ENCODE measurements around the gene ELK4.

The ELK4 gene

GRCh38 chr1:205581321-205581980, 50.4 kb downstream of the ELK4 start:
- H3K9ac ChIP-seq (ENCODE audit: low read depth, low read length): no peak overlapping the region
- no peaks in the 10 kb centered on the region for H3K36me3 ChIP-seq (ENCODE audit: insufficient read depth, low read length)
- peaks cover 17% of the 10 kb centered on the region; the same call in 1 of the 2 replicates for H3K4me1 ChIP-seq (ENCODE audit: insufficient read depth, low read length)

GRCh38 chr1:205580923-205581180, 51.0 kb downstream of the ELK4 start:
- Histone ChIP-seq H3K9me3 (ENCODE audit: control insufficient read depth, insufficient read depth, low read length) (no peaks in the 10 kb centered on the region), H3K4me1 (ENCODE audit: insufficient read depth, low read length) (peaks cover 17% of the 10 kb centered on the region; the same call in 1 of the 2 replicates), H3K9ac (ENCODE audit: low read depth, low read length) (no peak overlapping the region), H3K36me3 (ENCODE audit: insufficient read depth, low read length) (no peaks in the 10 kb centered on the region)

More at GRCh38 chr1:205581321-205581980, 50.4 kb downstream of the ELK4 start:
- no peaks in the 10 kb centered on the region for H3K9me3 ChIP-seq (ENCODE audit: control insufficient read depth, insufficient read depth, low read length)

- H3K36me3 ChIP-seq (ENCODE audit: insufficient read depth, low read length): no peaks in the 10 kb centered on the region
- no peaks in the 10 kb centered on the region for H3K9me3 ChIP-seq (ENCODE audit: control insufficient read depth, insufficient read depth, low read length)
- peaks cover 17% of the 10 kb centered on the region; the same call in 1 of the 2 replicates for H3K4me1 ChIP-seq (ENCODE audit: insufficient read depth, low read length)
- no peak overlapping the region for H3K9ac ChIP-seq (ENCODE audit: low read depth, low read length)
Observed at GRCh38 chr1:205580140-205580922, 51.5 kb downstream of the ELK4 start.

- Histone ChIP-seq H3K9ac (ENCODE audit: low read depth, low read length) (no peak overlapping the region), H3K36me3 (ENCODE audit: insufficient read depth, low read length) (no peaks in the 10 kb centered on the region), H3K9me3 (ENCODE audit: control insufficient read depth, insufficient read depth, low read length) (no peaks in the 10 kb centered on the region), H3K4me1 (ENCODE audit: insufficient read depth, low read length) (peaks cover 17% of the 10 kb centered on the region; the same call in 1 of the 2 replicates)
Observed at GRCh38 chr1:205579711-205580110, 52.1 kb downstream of the ELK4 start.

- Histone ChIP-seq H3K4me1 (ENCODE audit: insufficient read depth, low read length) (peaks cover 17% of the 10 kb centered on the region; the same call in 1 of the 2 replicates), H3K9ac (ENCODE audit: low read depth, low read length) (no peak overlapping the region), H3K9me3 (ENCODE audit: control insufficient read depth, insufficient read depth, low read length) (no peaks in the 10 kb centered on the region), H3K36me3 (ENCODE audit: insufficient read depth, low read length) (no peaks in the 10 kb centered on the region)
Observed at GRCh38 chr1:205578780-205579571, 52.8 kb downstream of the ELK4 start.

- peaks cover 17% of the 10 kb centered on the region; the same call in 1 of the 2 replicates for H3K4me1 ChIP-seq (ENCODE audit: insufficient read depth, low read length)
Observed at GRCh38 chr1:205577874-205578658, 53.7 kb downstream of the ELK4 start.

GRCh38 chr1:205576805-205577761, 54.7 kb downstream of the ELK4 start:
- no peaks in the 10 kb centered on the region for H3K9me3 ChIP-seq (ENCODE audit: control insufficient read depth, insufficient read depth, low read length)
- no peaks in the 10 kb centered on the region for H3K36me3 ChIP-seq (ENCODE audit: insufficient read depth, low read length)
- peaks cover 17% of the 10 kb centered on the region; the same call in 1 of the 2 replicates for H3K4me1 ChIP-seq (ENCODE audit: insufficient read depth, low read length)
- no peak overlapping the region for H3K9ac ChIP-seq (ENCODE audit: low read depth, low read length)

More at GRCh38 chr1:205577874-205578658, 53.7 kb downstream of the ELK4 start:
- Histone ChIP-seq H3K36me3 (ENCODE audit: insufficient read depth, low read length) (no peaks in the 10 kb centered on the region), H3K9ac (ENCODE audit: low read depth, low read length) (no peak overlapping the region), H3K9me3 (ENCODE audit: control insufficient read depth, insufficient read depth, low read length) (no peaks in the 10 kb centered on the region)

GRCh38 chr1:205576011-205576410, 55.8 kb downstream of the ELK4 start:
- H3K9me3 ChIP-seq (ENCODE audit: control insufficient read depth, insufficient read depth, low read length): no peaks in the 10 kb centered on the region
- no peak overlapping the region for H3K9ac ChIP-seq (ENCODE audit: low read depth, low read length)
- peaks cover 17% of the 10 kb centered on the region; the same call in 1 of the 2 replicates for H3K4me1 ChIP-seq (ENCODE audit: insufficient read depth, low read length)
- H3K36me3 ChIP-seq (ENCODE audit: insufficient read depth, low read length): no peaks in the 10 kb centered on the region

- H3K9me3 ChIP-seq (ENCODE audit: control insufficient read depth, insufficient read depth, low read length): no peaks in the 10 kb centered on the region
- H3K9ac ChIP-seq (ENCODE audit: low read depth, low read length): no peak overlapping the region
- peaks cover 17% of the 10 kb centered on the region; the same call in 1 of the 2 replicates for H3K4me1 ChIP-seq (ENCODE audit: insufficient read depth, low read length)
- H3K36me3 ChIP-seq (ENCODE audit: insufficient read depth, low read length): no peaks in the 10 kb centered on the region
Observed at GRCh38 chr1:205575294-205575885, 56.4 kb downstream of the ELK4 start.

GRCh38 chr1:205572421-205572820, 59.4 kb downstream of the ELK4 start:
- H3K36me3 ChIP-seq (ENCODE audit: insufficient read depth, low read length): no peaks in the 10 kb centered on the region
- no peaks in the 10 kb centered on the region for H3K9me3 ChIP-seq (ENCODE audit: control insufficient read depth, insufficient read depth, low read length)
- no peak overlapping the region for H3K9ac ChIP-seq (ENCODE audit: low read depth, low read length)
- H3K4me1 ChIP-seq (ENCODE audit: insufficient read depth, low read length): peaks cover 8% of the 10 kb centered on the region

GRCh38 chr1:205571747-205572146, 60.1 kb downstream of the ELK4 start:
- Histone ChIP-seq H3K9ac (ENCODE audit: low read depth, low read length) (no peak overlapping the region), H3K9me3 (ENCODE audit: control insufficient read depth, insufficient read depth, low read length) (no peaks in the 10 kb centered on the region), H3K4me1 (ENCODE audit: insufficient read depth, low read length) (peaks cover 7% of the 10 kb centered on the region), H3K36me3 (ENCODE audit: insufficient read depth, low read length) (no peaks in the 10 kb centered on the region)

- Histone ChIP-seq H3K4me1 (ENCODE audit: insufficient read depth, low read length) (peaks cover 7% of the 10 kb centered on the region), H3K9me3 (ENCODE audit: control insufficient read depth, insufficient read depth, low read length) (no peaks in the 10 kb centered on the region), H3K36me3 (ENCODE audit: insufficient read depth, low read length) (no peaks in the 10 kb centered on the region), H3K9ac (ENCODE audit: low read depth, low read length) (no peak overlapping the region)
Observed at GRCh38 chr1:205570796-205571537, 60.8 kb downstream of the ELK4 start.
